Activated CD8-positive, alpha-beta T cell treated with anti-CD3 and anti-CD28 coated beads, Interleukin-2, amount 10 ng/mL, durations not matched to agents 7 days and 5 days (primary cell): ENCODE data around the gene EIF4EBP2. TPM values are rescaled to one million over a fixed set of nuclear protein-coding genes. Genes with fewer than 3 reads are reported as not detected.

Experiments used
- total RNA-seq, 2 experiments: library from RNA; stranded (reverse); gene quantifications; one replicate each; pipeline ENCODE4 v1.2.3, GENCODE V29; 2021

The EIF4EBP2 gene
- total RNA-seq, 2 experiments from 2014 or later: 58.7 to 60.8 TPM

Other genes starting within 250 kb of the EIF4EBP2 start
- 100 to 1,000 TPM; 157 to 160 TPM for gene SAR1A, start 233.6 kb upstream of the EIF4EBP2 start, total RNA-seq
- 100 to 1,000 TPM; 175 TPM for gene PPA1, start 170.7 kb upstream of the EIF4EBP2 start, total RNA-seq
- gene NPFFR1, start 120.1 kb upstream of the EIF4EBP2 start, total RNA-seq: not detected
- gene LRRC20, start 21.5 kb upstream of the EIF4EBP2 start, total RNA-seq: 10 to 100 TPM; 19.5 to 21.4 TPM
- gene NODAL, start 37.5 kb downstream of the EIF4EBP2 start, total RNA-seq: not detected
- gene PALD1, start 74.6 kb downstream of the EIF4EBP2 start, total RNA-seq: 1 to 10 TPM; 6.2 to 6.5 TPM
- 100 to 1,000 TPM; 265 to 272 TPM for gene PRF1, start 198.6 kb downstream of the EIF4EBP2 start, total RNA-seq